Epidermal melanocyte (primary cell): ENCODE data around the gene TDRD9.

Source experiments
- DNase-seq: peaks from one replicate; pipeline ENCODE4 v3.0.0; 2011; ENCODE audit warnings: low spot score; ENCODE audit not compliant: insufficient read length

The TDRD9 gene

GRCh38 chr14:104064003-104064402 lies 135.7 kb downstream of the TDRD9 start:
- DNase-seq = no peak

DNA sequence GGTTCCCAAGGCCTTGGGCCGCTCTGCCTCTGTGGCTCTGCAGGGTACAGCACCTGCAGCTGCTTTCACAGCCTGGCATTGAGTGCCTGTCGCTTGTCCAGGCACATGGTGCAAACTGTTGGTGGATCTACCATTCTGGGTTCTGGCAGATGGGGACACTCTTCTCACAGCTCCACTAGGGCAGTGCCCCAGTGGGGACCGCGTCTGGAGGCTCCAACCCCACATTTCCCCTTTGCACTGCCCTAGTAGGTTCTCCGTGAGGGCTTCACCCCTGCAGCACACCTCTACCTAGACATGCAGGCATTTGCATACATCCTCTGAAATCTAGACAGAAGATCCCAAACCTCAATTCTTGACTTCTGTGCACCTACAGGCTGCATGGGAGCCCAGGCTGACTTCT lies 138.0 kb downstream of the TDRD9 start:
- no peak for DNase-seq

DNA sequence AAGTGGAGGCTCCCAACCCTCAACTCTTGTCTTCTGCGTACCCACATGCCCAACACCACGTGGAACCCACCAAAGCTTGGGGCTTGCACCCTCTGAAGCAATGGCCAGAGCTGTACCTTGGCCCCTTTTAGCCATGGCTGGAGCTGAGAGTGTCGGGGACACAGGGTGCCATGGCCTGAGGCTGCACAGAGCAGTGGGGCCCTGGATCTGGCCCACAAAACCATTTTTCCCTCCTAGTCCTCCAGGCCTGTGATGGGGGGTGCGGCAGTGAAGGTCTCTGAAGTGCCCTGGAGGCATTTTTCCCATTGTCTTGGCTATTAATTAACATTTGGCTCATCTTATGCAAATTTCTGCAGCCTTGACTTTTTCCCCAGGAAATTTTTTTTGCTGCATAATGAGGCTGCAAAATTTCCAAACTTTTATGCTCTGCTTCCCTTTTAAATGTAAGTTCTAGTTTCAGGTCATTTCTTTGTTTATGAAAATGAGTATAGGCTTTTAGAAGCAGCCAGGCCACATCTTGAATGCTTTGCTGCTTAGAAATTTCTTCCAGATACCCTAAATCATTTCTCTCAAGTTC lies 138.6 kb downstream of the TDRD9 start:
- DNase-seq = no peak

DNA sequence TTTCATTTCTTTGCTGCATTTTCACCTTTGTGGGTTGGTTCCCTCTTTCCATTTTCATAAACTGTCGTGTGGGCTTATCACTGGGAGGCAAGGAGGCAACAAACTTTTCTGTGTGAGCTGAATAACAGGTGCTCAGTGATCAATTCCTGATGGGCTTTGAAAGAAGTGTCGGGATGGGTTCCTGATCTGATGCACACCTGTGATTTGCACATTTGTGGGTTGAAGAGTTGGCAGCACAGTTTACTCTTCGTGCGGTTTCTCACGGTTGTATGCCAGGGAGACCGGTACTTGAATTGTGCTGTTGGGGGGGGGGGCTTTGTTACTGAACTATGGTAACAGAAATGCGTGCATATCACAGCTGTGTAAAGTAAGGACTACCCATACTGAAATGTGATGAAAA lies 141.3 kb downstream of the TDRD9 start:
- no peak for DNase-seq

GRCh38 chr14:104072586-104072985 lies 144.3 kb downstream of the TDRD9 start:
- DNase-seq = no peak

- DNase-seq = no peak
Measured at GRCh38 chr14:104073764-104074163, 145.5 kb downstream of the TDRD9 start.

- DNase-seq = no peak
Measured at GRCh38 chr14:104075530-104076151, 147.4 kb downstream of the TDRD9 start.

DNA sequence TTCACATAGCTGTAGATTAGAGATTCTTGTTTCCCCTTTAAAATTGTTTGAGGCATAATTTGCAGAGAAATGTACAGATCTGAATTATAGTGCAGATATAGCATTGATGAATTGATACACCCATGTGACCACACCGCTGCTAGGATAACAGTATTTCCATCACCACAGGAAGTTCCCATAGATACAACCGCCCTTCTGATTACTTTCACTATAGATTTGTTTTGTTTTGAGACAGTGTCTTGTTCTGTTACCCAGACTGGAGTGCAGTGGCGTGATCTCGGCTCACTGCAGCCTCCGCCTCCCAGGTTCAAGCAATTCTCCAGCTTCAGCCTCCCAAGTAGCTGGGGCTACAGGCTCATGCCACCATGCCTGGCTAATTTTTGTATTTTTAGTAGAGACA lies 148.5 kb downstream of the TDRD9 start:
- no peak for DNase-seq

- peak; percentile 97 for DNase-seq
Measured at GRCh38 chr14:104078031-104078455, 149.8 kb downstream of the TDRD9 start.

- DNase-seq = peak; percentile 3
Measured at GRCh38 chr14:104080376-104081260, 152.4 kb downstream of the TDRD9 start.

- DNase-seq = no peak
Measured at GRCh38 chr14:104081261-104081835, 153.1 kb downstream of the TDRD9 start.

DNA sequence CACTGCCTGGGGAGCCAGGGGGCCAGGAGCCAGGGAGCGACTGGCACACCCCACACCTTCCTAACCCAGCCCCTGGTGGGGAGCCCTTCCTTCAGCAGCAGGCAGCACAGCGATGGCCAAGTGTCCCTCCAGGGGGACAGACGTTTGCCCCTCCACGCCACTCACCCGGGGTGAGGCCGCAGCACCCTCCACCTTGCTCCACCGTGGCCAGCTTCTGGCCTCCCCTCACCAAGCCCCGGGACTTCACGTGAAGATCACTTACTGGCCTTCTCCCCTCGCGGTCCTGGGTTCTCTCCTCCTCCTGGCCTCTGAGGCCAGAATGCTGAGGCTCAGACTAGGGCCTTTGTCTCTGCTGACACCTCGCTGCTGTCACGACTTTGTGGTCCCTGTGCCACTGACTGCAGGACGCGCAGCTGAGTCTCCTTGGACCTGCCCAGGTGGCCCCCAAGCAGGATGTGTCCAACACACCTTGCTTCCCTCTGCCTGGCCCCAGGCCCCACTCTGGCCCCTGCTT lies 153.8 kb downstream of the TDRD9 start:
- DNase-seq = no peak

- no peak for DNase-seq
Measured at GRCh38 chr14:104082807-104083206, 154.6 kb downstream of the TDRD9 start.

DNA sequence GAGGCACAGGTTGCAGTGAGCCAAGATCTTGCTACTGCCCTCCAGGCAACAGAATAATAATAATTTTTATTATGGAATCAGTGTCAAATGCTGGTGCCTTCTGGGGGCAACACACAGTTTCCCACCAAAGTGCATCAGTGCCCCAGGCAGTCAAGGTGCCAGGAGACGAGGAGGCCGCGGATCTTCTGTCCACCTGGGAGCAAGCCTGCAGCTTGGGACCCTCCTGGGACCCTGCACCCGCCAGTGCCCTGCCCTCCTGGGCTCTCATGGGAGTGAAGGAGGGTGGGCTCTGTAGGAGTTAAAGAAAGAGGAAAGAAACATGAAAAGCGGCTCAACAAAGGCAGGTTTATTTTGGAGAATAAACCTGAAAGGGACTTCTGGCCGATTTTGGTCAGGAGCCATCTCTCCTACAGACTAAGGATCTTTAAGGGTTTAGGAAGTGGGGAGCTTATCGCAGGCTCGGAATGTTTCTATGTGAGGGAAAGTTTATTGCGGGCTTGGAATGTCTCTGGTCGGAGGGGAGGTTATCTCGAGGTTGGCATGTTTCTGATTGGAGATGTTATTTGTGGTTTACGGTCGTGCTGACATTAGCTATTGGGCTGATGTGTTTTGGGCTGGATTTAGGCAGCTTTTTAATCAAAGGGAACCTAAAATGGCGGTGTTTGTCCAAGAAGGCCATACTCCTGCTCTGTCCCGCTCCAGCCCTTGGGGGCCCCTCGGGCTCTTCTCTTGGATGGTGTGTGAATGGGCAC lies 156.2 kb downstream of the TDRD9 start:
- no peak for DNase-seq

DNA sequence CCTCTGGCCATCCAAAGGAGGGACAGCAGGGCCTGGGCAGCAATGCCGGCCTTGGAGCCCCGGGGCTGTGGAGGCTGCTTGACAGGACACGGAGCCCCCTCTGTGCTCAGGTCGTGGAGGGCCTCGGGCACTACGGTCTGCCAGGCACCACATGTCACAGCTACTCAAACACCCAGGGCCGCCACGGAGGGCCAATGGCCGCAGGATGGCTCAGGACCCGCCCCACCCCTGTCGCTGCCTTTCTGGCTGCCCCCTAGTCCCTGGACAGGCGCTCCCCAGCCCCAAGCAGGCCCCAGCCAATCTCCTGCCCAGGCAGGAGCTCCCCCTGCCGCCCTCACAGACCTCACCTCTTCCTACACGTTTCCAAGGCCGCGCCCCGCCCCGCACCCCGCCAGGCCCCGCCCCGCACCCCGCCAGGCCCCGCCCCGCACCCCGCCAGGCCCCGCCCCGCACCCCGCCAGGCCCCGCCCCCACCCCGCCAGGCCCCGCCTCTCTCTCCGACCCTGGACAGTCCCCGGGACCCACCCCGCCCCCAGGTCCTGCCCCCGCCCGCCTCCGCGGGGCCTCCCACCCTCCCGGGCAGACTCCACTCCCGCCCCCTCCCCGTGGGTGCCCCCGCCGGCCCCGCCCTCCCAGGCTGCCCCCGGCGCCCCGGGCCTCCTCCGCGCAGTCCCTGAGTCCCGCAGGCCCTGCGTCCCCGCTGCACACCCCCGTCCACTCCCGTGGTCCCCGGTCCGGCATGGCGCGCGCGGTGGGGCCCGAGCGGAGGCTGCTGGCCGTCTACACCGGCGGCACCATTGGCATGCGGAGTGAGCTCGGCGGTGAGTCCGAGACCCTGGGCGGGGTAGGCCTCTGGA lies 157.0 kb downstream of the TDRD9 start, which contains the start of gene ASPG:
ASPG (plus strand) TSS at position 669 of the 857 bp plus-strand sequence; CDS start at position 740, 71 bp downstream.
- peak; percentile 18 for DNase-seq

- no peak for DNase-seq
Measured at GRCh38 chr14:104085889-104086201, 157.6 kb downstream of the TDRD9 start.

DNA sequence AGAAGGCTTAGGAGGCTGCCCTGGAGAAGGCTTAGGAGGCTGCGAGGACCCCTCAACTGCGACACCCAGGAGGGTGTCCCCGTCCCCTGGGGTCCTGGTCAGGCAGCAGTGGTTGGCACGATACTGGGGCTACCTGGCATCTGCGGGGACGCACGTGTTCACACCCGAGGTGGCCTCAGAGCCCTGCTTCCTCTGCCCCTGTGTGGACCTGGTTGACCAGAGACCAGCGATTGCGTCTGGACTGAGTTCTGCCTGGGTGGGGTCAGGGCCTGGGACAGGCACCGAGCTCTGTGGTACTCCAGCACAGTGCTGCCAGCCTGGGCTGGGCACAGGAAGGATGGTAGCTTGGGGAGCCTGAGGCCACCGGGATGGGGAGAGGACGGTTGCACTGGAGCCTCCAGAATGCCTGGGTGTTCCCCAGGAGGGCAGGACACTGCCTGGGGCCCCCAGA lies 158.0 kb downstream of the TDRD9 start:
- DNase-seq = peak; percentile 14

DNA sequence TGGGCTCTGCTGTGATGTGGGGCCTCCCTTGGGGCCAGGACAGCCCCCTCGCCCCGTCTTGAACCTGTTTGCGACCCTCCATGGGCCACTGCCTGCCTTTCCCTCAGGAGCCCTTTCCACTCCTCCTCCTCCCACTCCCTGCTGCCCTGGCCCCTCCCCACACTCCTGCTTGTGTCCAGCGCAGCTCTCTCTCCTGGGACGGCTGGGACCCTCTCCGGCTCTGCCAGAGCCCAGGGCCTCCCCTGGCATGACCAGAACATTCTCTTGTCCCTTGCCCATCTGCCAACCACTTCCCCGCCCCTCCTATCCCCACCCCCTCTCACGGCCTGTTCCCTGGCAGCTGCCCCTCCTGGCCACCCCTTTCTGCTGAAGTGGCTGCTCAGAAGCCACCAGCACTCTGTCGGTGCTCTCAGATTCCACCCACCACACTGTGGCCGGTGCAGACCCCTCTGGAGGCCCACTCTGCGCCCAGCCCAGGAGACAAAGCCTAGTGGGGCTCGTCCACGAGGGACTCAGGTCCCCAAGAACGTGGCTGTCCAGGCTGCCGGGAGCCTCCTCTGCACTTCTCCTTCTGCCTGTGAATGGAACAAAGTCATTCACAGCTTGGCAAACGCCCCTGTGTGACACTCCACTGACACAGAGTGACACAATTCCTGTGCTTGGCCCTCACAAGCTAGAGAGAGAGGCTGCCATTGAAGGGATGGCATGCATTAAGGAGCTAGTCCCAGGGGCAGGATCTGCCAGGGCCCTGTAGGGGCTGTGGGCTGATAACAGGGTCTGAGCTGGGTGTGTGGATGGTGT lies 158.6 kb downstream of the TDRD9 start:
- peak; percentile 17 for DNase-seq

GRCh38 chr14:104087505-104087904 lies 159.2 kb downstream of the TDRD9 start:
- peak; percentile 11 for DNase-seq
